Globus pallidus (tissue), 1 donor: ENCODE measurements around the gene JAM3.
"Not testable (repeated sequence)": the region's sequence is repeated elsewhere in the genome, so short reads cannot be mapped to it uniquely, and the experiment has no call there.

Experiments
- DNase-seq: peaks from one replicate; pipeline ENCODE4 v3.0.0-alpha.2; 2015; ENCODE audit warnings: low spot score

The JAM3 gene

DNA sequence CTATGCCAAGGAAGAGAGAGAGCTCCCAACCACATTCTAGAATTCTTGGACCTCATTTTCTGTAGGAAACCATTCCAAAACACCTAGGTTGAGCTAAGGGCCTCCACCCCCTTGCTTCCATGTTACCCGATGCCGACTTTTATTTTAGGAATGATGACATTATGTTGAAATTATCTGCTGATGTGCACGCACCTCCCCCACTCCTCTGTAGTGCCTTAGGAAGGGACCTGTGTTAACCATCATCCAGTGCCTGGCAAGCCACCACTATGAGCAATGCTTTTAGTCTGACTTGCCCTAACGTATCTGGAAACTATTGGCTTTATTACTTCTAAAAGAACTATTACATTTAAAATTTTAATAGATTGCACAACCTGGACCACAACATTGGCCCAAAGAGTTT, 112.8 kb downstream of the JAM3 start:
- no peak for DNase-seq

DNA sequence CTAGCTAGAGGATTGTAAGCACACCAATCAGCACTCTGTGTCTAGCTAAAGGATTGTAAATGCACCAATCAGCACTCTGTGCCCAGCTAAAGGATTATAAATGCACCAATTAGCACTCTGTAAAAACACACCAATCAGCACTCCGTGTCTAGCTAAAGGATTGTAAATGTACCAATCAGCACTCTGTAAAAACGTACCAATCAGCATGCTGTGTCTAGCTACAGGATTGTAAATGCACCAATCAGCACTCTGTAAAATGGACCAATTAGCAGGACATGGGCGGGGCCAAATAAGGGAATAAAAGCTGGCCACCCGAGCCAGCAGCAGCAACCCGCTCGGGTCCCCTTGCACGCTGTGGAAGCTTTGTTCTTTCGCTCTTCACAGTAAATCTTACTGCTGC, 119.2 kb downstream of the JAM3 start:
- DNase-seq = not testable (repeated sequence)

DNA sequence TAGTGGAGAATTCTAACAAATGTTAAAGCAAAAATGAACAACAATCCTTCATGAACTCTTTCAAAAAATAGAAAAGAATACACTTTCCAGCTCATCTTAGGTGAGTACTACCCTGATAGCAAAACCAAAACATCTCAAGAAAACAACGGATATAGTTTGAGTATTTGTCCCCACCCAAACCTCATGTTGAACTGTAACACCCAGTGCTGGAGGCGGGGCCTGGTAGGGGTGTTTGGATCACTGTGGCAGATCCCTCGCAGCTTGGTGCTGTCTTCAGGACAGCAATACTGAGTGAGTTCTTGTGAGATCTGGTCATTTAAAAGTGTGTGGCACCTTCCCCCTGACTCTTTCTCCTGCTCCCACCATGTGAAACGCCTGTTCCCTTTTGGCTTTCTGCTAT, 127.9 kb downstream of the JAM3 start:
- DNase-seq = no peak

DNA sequence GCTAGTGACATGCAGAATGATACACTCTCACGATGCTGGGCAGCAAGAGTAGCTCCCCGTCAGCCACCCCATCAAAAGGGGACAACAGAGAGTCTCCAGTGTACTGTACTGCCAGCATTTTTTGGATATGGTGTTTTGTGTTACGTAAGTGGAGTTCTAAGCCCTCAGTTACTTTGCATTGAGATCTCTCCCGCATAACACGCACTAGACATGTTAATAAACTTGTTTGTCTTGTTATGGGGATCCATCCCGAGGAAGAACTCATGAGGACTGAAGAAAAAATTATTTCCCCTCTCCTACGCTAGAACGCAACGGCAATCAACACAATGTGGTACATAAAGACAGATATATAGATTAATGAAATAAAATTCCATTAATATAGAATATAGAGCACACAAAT, 130.7 kb downstream of the JAM3 start:
- no peak for DNase-seq

DNA sequence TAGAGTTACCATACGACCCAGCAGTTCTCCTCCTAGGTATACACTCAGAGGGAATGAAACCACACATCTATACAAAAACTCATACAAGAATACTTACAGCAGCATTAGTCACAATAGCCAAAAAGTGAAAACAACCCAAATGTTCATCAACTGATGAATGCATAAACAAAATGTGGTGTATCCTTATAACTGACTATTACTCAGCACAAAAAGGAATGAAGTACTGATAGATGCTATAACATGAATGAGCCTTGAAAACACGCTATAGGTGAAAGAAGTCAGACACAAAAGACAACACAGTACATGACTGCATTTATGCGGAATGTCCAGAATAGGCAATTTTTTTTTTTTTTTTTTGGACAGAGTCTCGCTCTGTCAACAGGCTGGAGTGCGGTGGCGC, 131.8 kb downstream of the JAM3 start:
- DNase-seq = no peak
